Smooth muscle cell (in vitro differentiated cells): ENCODE measurements around the gene PWWP2A. TPM values are rescaled to one million over a fixed set of nuclear protein-coding genes. Genes with fewer than 3 reads are reported as not detected.

Source experiments
- DNase-seq: peaks from one replicate; lab custom pipeline; 2025; ENCODE audit not compliant: unreplicated experiment; lab: John Stamatoyannopoulos, UW
- H2AFZ ChIP-seq: fragments of 200-600 bp; sonication (generic); 2 replicates; pipeline ENCODE4 v1.6.0; 2016; ENCODE audit warnings: antibody characterized with exemption, low read depth, mild to moderate bottlenecking
- H3F3A ChIP-seq: fragments of 200-600 bp; sonication (generic); 2 replicates; pipeline ENCODE4 v1.6.0; 2017; ENCODE audit warnings: antibody characterized with exemption, low read depth
- H3K27ac ChIP-seq: fragments of 200-600 bp; sonication (generic); 2 replicates; pipeline ENCODE4 v1.5.1; 2016; ENCODE audit warnings: low read depth, mild to moderate bottlenecking
- H3K27me3 ChIP-seq: fragments of 200-600 bp; sonication (generic); 2 replicates; pipeline ENCODE4 v1.6.1; 2016; ENCODE audit warnings: low read depth, mild to moderate bottlenecking
- H3K36me3 ChIP-seq: fragments of 200-600 bp; sonication (generic); 2 replicates; pipeline ENCODE4 v1.5.1; 2016; ENCODE audit warnings: low read depth
- H3K4me1 ChIP-seq: fragments of 200-600 bp; sonication (generic); 2 replicates; pipeline ENCODE4 v1.5.1; 2016; ENCODE audit warnings: low read depth
- H3K4me2 ChIP-seq: fragments of 200-600 bp; sonication (generic); 2 replicates; pipeline ENCODE4 v1.6.0; 2016; ENCODE audit warnings: mild to moderate bottlenecking
- H3K4me3 ChIP-seq: fragments of 200-600 bp; sonication (generic); 2 replicates; pipeline ENCODE4 v1.5.1; 2016; ENCODE audit warnings: mild to moderate bottlenecking
- H3K79me2 ChIP-seq: fragments of 200-600 bp; sonication (generic); 2 replicates; pipeline ENCODE4 v1.6.0; 2016; ENCODE audit warnings: low read depth, mild to moderate bottlenecking
- H3K9ac ChIP-seq: fragments of 200-600 bp; sonication (generic); 2 replicates; pipeline ENCODE4 v1.6.0; 2016; ENCODE audit warnings: low read depth
- H3K9me3 ChIP-seq: fragments of 200-600 bp; sonication (generic); replicated peaks from 2 replicates; pipeline ENCODE4 v1.5.1; 2016; ENCODE audit warnings: low read depth
- H4K20me1 ChIP-seq: fragments of 200-600 bp; sonication (generic); 2 replicates; pipeline ENCODE4 v1.6.0; 2016; ENCODE audit warnings: low read depth
- WGBS: methylation state at CpG from one replicate; pipeline ENCODE4 v1.1.7; 2016; ENCODE audit warnings: low lambda C conversion rate; 5-methylcytosine and 5-hydroxymethylcytosine counted together
- polyA plus RNA-seq: library from polyadenylated mRNA; unstranded; fragments of >200 nt; fragmentation: Nextera tagmentation; extraction: Ambion mirVana; gene quantifications from 2 replicates; pipeline ENCODE4 v1.2.1, GENCODE V29; 2016
- total RNA-seq: library from RNA; depleted of rRNA; stranded (reverse); fragments of >200 nt; gene quantifications from 2 replicates; pipeline ENCODE4 v1.2.3, GENCODE V29; 2014
- TF ChIP-seq, protein P1 (sequence below): fragments of 200-600 bp; sonication (generic); IDR thresholded peaks from 2 replicates; pipeline ENCODE4 v1.5.1; 2017; ENCODE audit warnings: borderline replicate concordance, mild to moderate bottlenecking, antibody characterized with exemption; ENCODE audit not compliant: insufficient read depth, poor library complexity, severe bottlenecking

PWWP2A gene
- total and polyA plus RNA-seq, 2 experiments from 2014 or later, result 18.6 to 22.6 TPM

GRCh38 chr5:160092514-160092913, 26.7 kb downstream of the PWWP2A start:
- H3K4me1 ChIP-seq, result peaks cover 3% of the 10 kb centered on the region
- H3K4me2 ChIP-seq, result no peak overlapping the region
- H3K36me3 ChIP-seq, result peaks cover 9% of the 10 kb centered on the region
- H3F3A ChIP-seq, result peaks cover 2% of the 10 kb centered on the region
- no peaks in the 10 kb centered on the region for H3K27me3 ChIP-seq
- H3K79me2 ChIP-seq, result peaks cover 24% of the 10 kb centered on the region
- no peak overlapping the region for H2AFZ ChIP-seq
- H3K9me3 ChIP-seq, result no peaks in the 10 kb centered on the region
- TF ChIP-seq, protein P1, sequence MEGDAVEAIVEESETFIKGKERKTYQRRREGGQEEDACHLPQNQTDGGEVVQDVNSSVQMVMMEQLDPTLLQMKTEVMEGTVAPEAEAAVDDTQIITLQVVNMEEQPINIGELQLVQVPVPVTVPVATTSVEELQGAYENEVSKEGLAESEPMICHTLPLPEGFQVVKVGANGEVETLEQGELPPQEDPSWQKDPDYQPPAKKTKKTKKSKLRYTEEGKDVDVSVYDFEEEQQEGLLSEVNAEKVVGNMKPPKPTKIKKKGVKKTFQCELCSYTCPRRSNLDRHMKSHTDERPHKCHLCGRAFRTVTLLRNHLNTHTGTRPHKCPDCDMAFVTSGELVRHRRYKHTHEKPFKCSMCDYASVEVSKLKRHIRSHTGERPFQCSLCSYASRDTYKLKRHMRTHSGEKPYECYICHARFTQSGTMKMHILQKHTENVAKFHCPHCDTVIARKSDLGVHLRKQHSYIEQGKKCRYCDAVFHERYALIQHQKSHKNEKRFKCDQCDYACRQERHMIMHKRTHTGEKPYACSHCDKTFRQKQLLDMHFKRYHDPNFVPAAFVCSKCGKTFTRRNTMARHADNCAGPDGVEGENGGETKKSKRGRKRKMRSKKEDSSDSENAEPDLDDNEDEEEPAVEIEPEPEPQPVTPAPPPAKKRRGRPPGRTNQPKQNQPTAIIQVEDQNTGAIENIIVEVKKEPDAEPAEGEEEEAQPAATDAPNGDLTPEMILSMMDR, result no peak
- no peak overlapping the region for H3K4me3 ChIP-seq
- H4K20me1 ChIP-seq, result peaks cover 33% of the 10 kb centered on the region
- no peak for DNase-seq
- no peak overlapping the region for H3K9ac ChIP-seq
- H3K27ac ChIP-seq, result no peak overlapping the region
- 84% methylated on average over 7 of the region's 7 CpGs for WGBS

DNA sequence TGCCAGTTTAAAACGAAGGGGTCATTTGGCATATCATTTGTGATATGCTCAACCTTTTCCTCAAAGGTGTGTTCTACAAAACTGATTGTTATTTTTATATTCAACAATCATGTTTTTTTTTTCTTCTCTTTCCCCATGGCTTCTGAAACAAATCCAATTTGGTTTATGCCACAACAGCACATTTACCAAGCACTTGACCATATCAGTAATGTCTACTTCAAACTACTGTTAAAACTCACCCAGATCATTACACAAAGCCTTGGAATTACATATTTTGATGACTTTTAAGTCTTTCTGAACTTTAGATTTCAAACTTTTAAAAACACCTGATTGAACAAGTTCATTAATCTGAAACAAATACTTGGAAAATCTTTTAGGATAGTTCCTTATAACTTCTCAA, 29.2 kb downstream of the PWWP2A start:
- DNase-seq, result no peak
- peaks cover 3% of the 10 kb centered on the region for H3K4me1 ChIP-seq
- no peak overlapping the region for H2AFZ ChIP-seq
- no peak overlapping the region for H3K4me2 ChIP-seq
- H3K4me3 ChIP-seq, result no peak overlapping the region
- H3K9ac ChIP-seq, result no peak overlapping the region
- peaks cover 15% of the 10 kb centered on the region for H4K20me1 ChIP-seq
- no peaks in the 10 kb centered on the region for H3K9me3 ChIP-seq
- peaks cover 9% of the 10 kb centered on the region for H3K36me3 ChIP-seq
- H3K79me2 ChIP-seq, result peaks cover 10% of the 10 kb centered on the region
- WGBS, result 94% methylated on average over 1 of the region's 1 CpG
- TF ChIP-seq, protein P1, result no peak
- H3K27me3 ChIP-seq, result no peaks in the 10 kb centered on the region
- no peak overlapping the region for H3K27ac ChIP-seq
- peaks cover 2% of the 10 kb centered on the region for H3F3A ChIP-seq

GRCh38 chr5:160089531-160089930, 29.7 kb downstream of the PWWP2A start:
- Histone ChIP-seq H3K36me3 (peaks cover 9% of the 10 kb centered on the region), H3K4me2 (no peak overlapping the region), H3F3A (peaks cover 4% of the 10 kb centered on the region), H3K4me1 (peaks cover 3% of the 10 kb centered on the region), H3K79me2 (peaks cover 9% of the 10 kb centered on the region), H3K27ac (no peak overlapping the region), H3K4me3 (no peak overlapping the region), H2AFZ (no peak overlapping the region), H3K9me3 (no peaks in the 10 kb centered on the region), H3K27me3 (no peaks in the 10 kb centered on the region), H4K20me1 (peaks cover 11% of the 10 kb centered on the region), H3K9ac (no peak overlapping the region)
- WGBS, result 46% methylated on average over 2 of the region's 2 CpGs
- TF ChIP-seq, protein P1, result no peak
- DNase-seq, result no peak

- no peak overlapping the region for H3K4me2 ChIP-seq
- no peak for DNase-seq
- H3F3A ChIP-seq, result peaks cover 9% of the 10 kb centered on the region
- no peaks in the 10 kb centered on the region for H3K9me3 ChIP-seq
- H3K79me2 ChIP-seq, result peaks cover 9% of the 10 kb centered on the region
- H3K9ac ChIP-seq, result no peak overlapping the region
- peaks cover 4% of the 10 kb centered on the region for H3K4me1 ChIP-seq
- no peak overlapping the region for H2AFZ ChIP-seq
- no peak overlapping the region for H3K4me3 ChIP-seq
- H3K36me3 ChIP-seq, result peaks cover 6% of the 10 kb centered on the region
- 100% methylated on average over 1 of the region's 1 CpG for WGBS
- no peak overlapping the region for H3K27ac ChIP-seq
- TF ChIP-seq, protein P1, result no peak
- H4K20me1 ChIP-seq, result peaks cover 5% of the 10 kb centered on the region
- no peaks in the 10 kb centered on the region for H3K27me3 ChIP-seq
Observed at GRCh38 chr5:160088805-160089204, 30.4 kb downstream of the PWWP2A start.
